GM23248 (cell line): Measurements from ENCODE around the gene ASIC2. TPM values are rescaled to one million over a fixed set of nuclear protein-coding genes. Genes with fewer than 3 reads are reported as not detected.

ENCODE experiments used
- DNase-seq: peaks from one replicate; pipeline ENCODE4 v3.0.0-alpha.2; 2015
- H2AFZ ChIP-seq: fragments of 200-600 bp; sonication (generic); 2 replicates; pipeline ENCODE4 v1.6.1; 2016; ENCODE audit warnings: antibody characterized with exemption
- H3F3A ChIP-seq: fragments of 200-600 bp; sonication (generic); 2 replicates; pipeline ENCODE4 v1.6.1; 2016; ENCODE audit warnings: mild to moderate bottlenecking, antibody characterized with exemption, mixed run types; ENCODE audit not compliant: insufficient read depth
- H3K27ac ChIP-seq: fragments of 200-600 bp; sonication (generic); 2 replicates; pipeline ENCODE4 v1.5.1; 2016; ENCODE audit warnings: mild to moderate bottlenecking
- H3K27me3 ChIP-seq: fragments of 200-600 bp; sonication (generic); replicated peaks from 2 replicates; pipeline ENCODE4 v1.6.1; 2016; ENCODE audit warnings: mild to moderate bottlenecking; ENCODE audit not compliant: insufficient read depth
- H3K36me3 ChIP-seq: fragments of 200-600 bp; sonication (generic); 2 replicates; pipeline ENCODE4 v1.6.1; 2016; ENCODE audit warnings: low read depth, mild to moderate bottlenecking
- H3K4me1 ChIP-seq: fragments of 200-600 bp; sonication (generic); 2 replicates; pipeline ENCODE4 v1.6.1; 2016; ENCODE audit warnings: mild to moderate bottlenecking; ENCODE audit not compliant: insufficient read depth
- H3K4me2 ChIP-seq: fragments of 200-600 bp; sonication (generic); one replicate; pipeline ENCODE4 v1.6.1; 2016; ENCODE audit warnings: mild to moderate bottlenecking; ENCODE audit not compliant: unreplicated experiment
- H3K4me3 ChIP-seq: fragments of 200-600 bp; sonication (generic); 2 replicates; pipeline ENCODE4 v1.5.1; 2016; ENCODE audit warnings: mild to moderate bottlenecking
- H3K79me2 ChIP-seq: fragments of 200-600 bp; sonication (generic); 2 replicates; pipeline ENCODE4 v1.6.1; 2016; ENCODE audit warnings: mild to moderate bottlenecking; ENCODE audit not compliant: insufficient read depth
- H3K9ac ChIP-seq: fragments of 200-600 bp; sonication (generic); 2 replicates; pipeline ENCODE4 v1.6.1; 2016; ENCODE audit warnings: mild to moderate bottlenecking
- H3K9me2 ChIP-seq: fragments of 200-600 bp; sonication (generic); 2 replicates; pipeline ENCODE4 v1.6.1; 2016; ENCODE audit warnings: mixed run types, mild to moderate bottlenecking, moderate library complexity; ENCODE audit not compliant: insufficient read depth
- H3K9me3 ChIP-seq: fragments of 200-600 bp; sonication (generic); one replicate; pipeline ENCODE4 v1.6.1; 2017; ENCODE audit warnings: low read depth
- H4K20me1 ChIP-seq: fragments of 200-600 bp; sonication (generic); 2 replicates; pipeline ENCODE4 v1.6.0; 2016; ENCODE audit not compliant: insufficient read depth
- EZH2 ChIP-seq: fragments of 200-600 bp; sonication (generic); IDR thresholded peaks from 2 replicates; pipeline ENCODE4 v1.6.1; 2018; ENCODE audit warnings: antibody characterized with exemption, mild to moderate bottlenecking; ENCODE audit not compliant: insufficient read depth, poor library complexity, severe bottlenecking
- EZH2phosphoT487 ChIP-seq: fragments of 200-600 bp; sonication (generic); IDR thresholded peaks from 2 replicates; pipeline ENCODE4 v1.6.1; 2018; ENCODE audit warnings: antibody characterized with exemption, moderate library complexity, mild to moderate bottlenecking, low read depth; ENCODE audit not compliant: insufficient read depth
- WGBS, 2 experiments: methylation state at CpG; one replicate each; pipeline ENCODE4 v1.1.6; 2015 to 2017; ENCODE audit warnings: low lambda C conversion rate in 2 of 2, low coverage in 1 of 2; ENCODE audit errors: missing lambda C conversion rate in 2 of 2; 5-methylcytosine and 5-hydroxymethylcytosine counted together
- in situ Hi-C: fragments of 300-500 bp; cut with MboI; formaldehyde crosslinking; loops from 2 replicates; pipeline ENCODE4 v1.15.0; 2020
- polyA plus RNA-seq: library from polyadenylated mRNA; unstranded; fragments of >200 nt; fragmentation: Nextera tagmentation; extraction: Ambion mirVana; gene quantifications from 2 replicates; pipeline ENCODE4 v1.2.1, GENCODE V29; 2016
- total RNA-seq: library from RNA; depleted of rRNA; stranded (reverse); fragments of >200 nt; shearing (Covaris generic); gene quantifications from 2 replicates; pipeline ENCODE4 v1.2.3, GENCODE V29; 2014

The ASIC2 gene
- total and polyA plus RNA-seq, 2 experiments from 2014 or later = under 0.01 TPM; not detected in 1

DNA sequence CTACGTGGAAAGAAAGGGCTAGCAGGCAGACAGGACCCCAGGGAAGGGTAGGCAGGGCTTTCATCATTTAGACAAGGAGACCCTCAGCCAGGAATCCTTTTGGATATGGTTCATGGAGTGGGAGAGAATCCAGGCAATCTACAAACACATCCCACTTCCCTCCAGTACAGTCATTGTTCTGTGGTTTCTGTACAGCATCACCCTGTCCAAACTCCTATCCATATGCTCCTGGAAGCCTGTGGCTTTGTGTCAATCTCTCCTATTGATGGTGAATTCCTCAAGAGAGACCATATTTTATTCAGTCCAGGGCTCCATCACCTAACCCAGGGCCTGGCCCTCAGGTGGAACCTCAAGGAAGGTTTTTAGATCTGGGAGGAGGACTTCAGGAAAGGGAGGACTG, 202.3 kb downstream of the ASIC2 start:
- in situ Hi-C loops = no loop called here
- TF ChIP-seq EZH2 (no peak), EZH2phosphoT487 (no peak)
- no peak overlapping the region for H3K27ac ChIP-seq
- H2AFZ ChIP-seq = no peak overlapping the region
- no peaks in the 10 kb centered on the region for H3K79me2 ChIP-seq
- H3K4me1 ChIP-seq = no peaks in the 10 kb centered on the region
- H3K27me3 ChIP-seq = peaks cover 24% of the 10 kb centered on the region; the same call in 1 of the 2 replicates
- H3K9ac ChIP-seq = no peak overlapping the region
- H4K20me1 ChIP-seq = no peaks in the 10 kb centered on the region
- H3K4me3 ChIP-seq = no peak overlapping the region
- no peaks in the 10 kb centered on the region for H3K9me3 ChIP-seq
- no peaks in the 10 kb centered on the region for H3F3A ChIP-seq
- DNase-seq = no peak
- WGBS, 2 experiments = 6 to 22% methylated on average over 1 of the region's 1 CpG
- H3K4me2 ChIP-seq = no peak overlapping the region
- no peaks in the 10 kb centered on the region for H3K36me3 ChIP-seq
- H3K9me2 ChIP-seq = no peaks in the 10 kb centered on the region

DNA sequence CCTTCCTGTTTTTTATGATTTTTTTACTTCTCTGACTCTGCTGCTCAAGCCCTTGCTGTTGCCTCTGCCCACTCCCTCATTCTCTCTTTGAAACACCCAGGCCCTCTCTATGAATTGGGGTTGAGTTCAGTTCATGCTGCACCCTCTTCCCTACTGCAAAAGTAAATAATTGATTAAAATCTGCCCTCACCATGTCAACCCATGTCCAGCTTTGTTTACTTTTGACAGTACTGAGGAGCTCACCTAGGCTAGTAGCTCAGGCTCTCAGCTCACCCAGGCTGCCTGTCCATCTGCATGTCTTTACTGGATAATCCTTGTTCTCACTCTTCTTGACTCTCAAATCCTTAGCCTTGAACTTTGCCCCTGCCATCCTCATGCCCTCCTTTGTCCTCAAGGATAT, 206.2 kb downstream of the ASIC2 start:
- TF ChIP-seq EZH2phosphoT487 = no peak
- no peak for TF ChIP-seq EZH2
- H3F3A ChIP-seq = no peaks in the 10 kb centered on the region
- no peaks in the 10 kb centered on the region for H3K4me1 ChIP-seq
- no peak overlapping the region for H3K9ac ChIP-seq
- H2AFZ ChIP-seq = no peak overlapping the region
- no peaks in the 10 kb centered on the region for H4K20me1 ChIP-seq
- no peak for DNase-seq
- no peaks in the 10 kb centered on the region for H3K9me3 ChIP-seq
- in situ Hi-C loops = no loop called here
- H3K36me3 ChIP-seq = no peaks in the 10 kb centered on the region
- no peak overlapping the region for H3K27ac ChIP-seq
- H3K79me2 ChIP-seq = no peaks in the 10 kb centered on the region
- peaks cover 18% of the 10 kb centered on the region for H3K27me3 ChIP-seq
- no peak overlapping the region for H3K4me3 ChIP-seq
- no peaks in the 10 kb centered on the region for H3K9me2 ChIP-seq
- no peak overlapping the region for H3K4me2 ChIP-seq

DNA sequence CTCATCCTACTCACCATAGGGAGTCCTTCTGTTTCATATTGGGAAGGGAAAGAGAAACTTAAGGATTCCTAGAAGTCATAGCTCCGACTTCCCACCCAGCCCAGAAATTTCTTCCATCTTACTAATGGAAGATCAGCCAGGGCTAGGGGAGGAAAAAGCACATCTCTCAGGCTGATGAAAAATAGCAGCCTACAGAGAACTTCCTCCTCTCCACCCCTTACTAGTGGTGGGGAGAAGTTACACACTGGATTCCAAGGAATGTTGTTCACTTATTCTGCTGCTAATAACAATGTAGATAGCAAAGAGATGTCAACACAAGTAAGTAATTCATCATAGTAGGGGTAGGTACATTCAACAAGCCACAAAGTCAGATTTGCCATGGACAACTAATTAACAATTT, 207.1 kb downstream of the ASIC2 start:
- no peak overlapping the region for H2AFZ ChIP-seq
- no peak for DNase-seq

DNA sequence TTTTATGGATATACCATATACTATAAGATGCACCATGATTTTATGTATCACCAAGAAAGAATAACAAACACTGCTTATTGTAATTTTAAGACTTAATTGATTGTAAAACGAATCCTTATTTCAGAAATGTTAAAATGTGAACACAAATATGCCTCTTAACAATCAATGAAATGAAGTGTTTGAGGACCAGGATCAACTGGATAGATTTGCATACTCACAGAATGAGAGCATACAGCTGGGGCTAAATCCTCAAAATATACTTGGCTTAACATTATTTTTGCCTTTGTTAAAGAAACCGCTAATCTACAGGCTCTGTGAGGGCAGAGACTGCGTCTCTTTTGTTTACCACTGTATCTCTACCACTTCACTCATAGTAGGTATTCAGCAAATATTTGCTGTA, 207.8 kb downstream of the ASIC2 start:
- TF ChIP-seq EZH2phosphoT487 (no peak), EZH2 (no peak)
- in situ Hi-C loops = no loop called here
- Histone ChIP-seq H3K9ac (no peak overlapping the region), H3K4me1 (no peaks in the 10 kb centered on the region), H3K4me2 (no peak overlapping the region), H3F3A (no peaks in the 10 kb centered on the region), H4K20me1 (no peaks in the 10 kb centered on the region), H3K9me2 (no peaks in the 10 kb centered on the region), H3K9me3 (no peaks in the 10 kb centered on the region), H3K79me2 (no peaks in the 10 kb centered on the region), H3K4me3 (no peak overlapping the region), H2AFZ (no peak overlapping the region), H3K27me3 (peaks cover 18% of the 10 kb centered on the region), H3K27ac (no peak overlapping the region), H3K36me3 (no peaks in the 10 kb centered on the region)
- no peak for DNase-seq
- WGBS, 2 experiments = 46 to 47% methylated on average over 3 of the region's 3 CpGs

More for the DNA sequence above, 207.1 kb downstream of the ASIC2 start:
- no peaks in the 10 kb centered on the region for H3K79me2 ChIP-seq
- no peak overlapping the region for H3K27ac ChIP-seq
- H3K9ac ChIP-seq = no peak overlapping the region
- no peak overlapping the region for H3K4me2 ChIP-seq
- in situ Hi-C loops = no loop called here
- H3K4me1 ChIP-seq = no peaks in the 10 kb centered on the region
- H3F3A ChIP-seq = no peaks in the 10 kb centered on the region
- H3K9me2 ChIP-seq = no peaks in the 10 kb centered on the region
- peaks cover 18% of the 10 kb centered on the region for H3K27me3 ChIP-seq
- H4K20me1 ChIP-seq = no peaks in the 10 kb centered on the region
- TF ChIP-seq EZH2 = no peak
- no peak for TF ChIP-seq EZH2phosphoT487
- 27 to 34% methylated on average over 1 of the region's 1 CpG for WGBS, 2 experiments
- H3K9me3 ChIP-seq = no peaks in the 10 kb centered on the region
- no peak overlapping the region for H3K4me3 ChIP-seq
- H3K36me3 ChIP-seq = no peaks in the 10 kb centered on the region

DNA sequence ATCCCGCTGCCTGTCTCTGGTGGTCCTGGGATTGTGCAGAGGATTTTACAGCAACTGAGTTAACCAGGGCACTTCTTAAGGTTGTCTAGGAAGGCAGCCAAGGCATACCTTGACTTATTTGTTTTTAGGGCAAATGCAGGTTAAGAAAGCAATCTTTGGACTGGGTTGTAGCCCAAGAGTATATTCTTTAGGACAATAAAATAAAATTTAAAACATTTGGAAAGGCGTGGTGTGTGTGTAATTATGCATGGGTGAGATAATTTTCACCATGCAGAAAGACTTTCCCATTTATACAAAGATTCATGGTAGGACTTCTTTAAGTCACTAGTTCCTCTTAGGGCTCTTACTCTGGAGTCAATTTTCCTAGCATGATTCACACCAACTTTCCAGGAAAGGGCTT, 208.3 kb downstream of the ASIC2 start:
- Histone ChIP-seq H3F3A (no peaks in the 10 kb centered on the region), H3K27me3 (peaks cover 18% of the 10 kb centered on the region), H3K79me2 (no peaks in the 10 kb centered on the region), H3K27ac (no peak overlapping the region), H3K36me3 (no peaks in the 10 kb centered on the region), H2AFZ (no peak overlapping the region), H3K9ac (no peak overlapping the region), H4K20me1 (no peaks in the 10 kb centered on the region), H3K4me3 (no peak overlapping the region), H3K4me1 (no peaks in the 10 kb centered on the region), H3K9me2 (no peaks in the 10 kb centered on the region), H3K9me3 (no peaks in the 10 kb centered on the region), H3K4me2 (no peak overlapping the region)
- WGBS, 2 experiments = 40 to 60% methylated on average over 2 of the region's 2 CpGs
- no peak for DNase-seq
- in situ Hi-C loops = no loop called here
- TF ChIP-seq EZH2phosphoT487 (no peak), EZH2 (no peak)
